Endothelial cell (in vitro differentiated cells): Measurements from ENCODE around the gene CFAP74. TPM values are rescaled to one million over a fixed set of nuclear protein-coding genes. Genes with fewer than 3 reads are reported as not detected.

Source experiments
- DNase-seq: peaks from one replicate; pipeline ENCODE4 v3.0.0; 2021; ENCODE audit warnings: low spot score
- H3K27ac Mint-ChIP-seq: one replicate; pipeline ENCODE4 v1.8.0; 2021; ENCODE audit warnings: mixed read lengths, inconsistent platforms; ENCODE audit not compliant: unreplicated experiment
- H3K27me3 Mint-ChIP-seq: one replicate; pipeline ENCODE4 v1.8.0; 2021; ENCODE audit warnings: mild to moderate bottlenecking, moderate library complexity, mixed read lengths, inconsistent platforms; ENCODE audit not compliant: unreplicated experiment
- H3K36me3 Mint-ChIP-seq: one replicate; pipeline ENCODE4 v1.8.0; 2021; ENCODE audit warnings: mild to moderate bottlenecking, low read depth, mixed read lengths, inconsistent platforms; ENCODE audit not compliant: unreplicated experiment
- H3K4me1 Mint-ChIP-seq: one replicate; pipeline ENCODE4 v1.8.0; 2021; ENCODE audit warnings: mild to moderate bottlenecking, mixed read lengths, inconsistent platforms; ENCODE audit not compliant: unreplicated experiment
- H3K4me3 Mint-ChIP-seq: one replicate; pipeline ENCODE4 v1.8.0; 2021; ENCODE audit warnings: mild to moderate bottlenecking, mixed read lengths, inconsistent platforms; ENCODE audit not compliant: unreplicated experiment
- H3K9me3 Mint-ChIP-seq: one replicate; pipeline ENCODE4 v1.8.0; 2021; ENCODE audit warnings: mixed read lengths, inconsistent platforms; ENCODE audit not compliant: unreplicated experiment
- total RNA-seq: library from RNA; stranded (reverse); fragmentation: NEBNext Ultra II Directional; extraction: Animal tissue kit (Norgen Biotek cat#: 25700); gene quantifications from one replicate; pipeline ENCODE4 v1.2.1, GENCODE V29; 2021; ENCODE audit not compliant: unreplicated experiment
- TF ChIP-seq, protein P1 (sequence below): fragments of 200-600 bp; sonication (generic); IDR thresholded peaks from one replicate; pipeline ENCODE4 v1.5.0; 2021; ENCODE audit warnings: antibody characterized with exemption; ENCODE audit not compliant: unreplicated experiment

CFAP74 gene
- total RNA-seq, 1 donor from 2014 or later, result not detected

- Mint-ChIP-seq H3K4me3 (no peak overlapping the region), H3K36me3 (no peaks in the 10 kb centered on the region), H3K9me3 (no peaks in the 10 kb centered on the region), H3K4me1 (no peaks in the 10 kb centered on the region), H3K27me3 (peaks cover 6% of the 10 kb centered on the region), H3K27ac (no peak overlapping the region)
- TF ChIP-seq, protein P1, sequence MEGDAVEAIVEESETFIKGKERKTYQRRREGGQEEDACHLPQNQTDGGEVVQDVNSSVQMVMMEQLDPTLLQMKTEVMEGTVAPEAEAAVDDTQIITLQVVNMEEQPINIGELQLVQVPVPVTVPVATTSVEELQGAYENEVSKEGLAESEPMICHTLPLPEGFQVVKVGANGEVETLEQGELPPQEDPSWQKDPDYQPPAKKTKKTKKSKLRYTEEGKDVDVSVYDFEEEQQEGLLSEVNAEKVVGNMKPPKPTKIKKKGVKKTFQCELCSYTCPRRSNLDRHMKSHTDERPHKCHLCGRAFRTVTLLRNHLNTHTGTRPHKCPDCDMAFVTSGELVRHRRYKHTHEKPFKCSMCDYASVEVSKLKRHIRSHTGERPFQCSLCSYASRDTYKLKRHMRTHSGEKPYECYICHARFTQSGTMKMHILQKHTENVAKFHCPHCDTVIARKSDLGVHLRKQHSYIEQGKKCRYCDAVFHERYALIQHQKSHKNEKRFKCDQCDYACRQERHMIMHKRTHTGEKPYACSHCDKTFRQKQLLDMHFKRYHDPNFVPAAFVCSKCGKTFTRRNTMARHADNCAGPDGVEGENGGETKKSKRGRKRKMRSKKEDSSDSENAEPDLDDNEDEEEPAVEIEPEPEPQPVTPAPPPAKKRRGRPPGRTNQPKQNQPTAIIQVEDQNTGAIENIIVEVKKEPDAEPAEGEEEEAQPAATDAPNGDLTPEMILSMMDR, result no peak
- DNase-seq, result no peak
These were observed 26.0 kb upstream of the CFAP74 start for GRCh38 chr1:2029561-2029960.

DNA sequence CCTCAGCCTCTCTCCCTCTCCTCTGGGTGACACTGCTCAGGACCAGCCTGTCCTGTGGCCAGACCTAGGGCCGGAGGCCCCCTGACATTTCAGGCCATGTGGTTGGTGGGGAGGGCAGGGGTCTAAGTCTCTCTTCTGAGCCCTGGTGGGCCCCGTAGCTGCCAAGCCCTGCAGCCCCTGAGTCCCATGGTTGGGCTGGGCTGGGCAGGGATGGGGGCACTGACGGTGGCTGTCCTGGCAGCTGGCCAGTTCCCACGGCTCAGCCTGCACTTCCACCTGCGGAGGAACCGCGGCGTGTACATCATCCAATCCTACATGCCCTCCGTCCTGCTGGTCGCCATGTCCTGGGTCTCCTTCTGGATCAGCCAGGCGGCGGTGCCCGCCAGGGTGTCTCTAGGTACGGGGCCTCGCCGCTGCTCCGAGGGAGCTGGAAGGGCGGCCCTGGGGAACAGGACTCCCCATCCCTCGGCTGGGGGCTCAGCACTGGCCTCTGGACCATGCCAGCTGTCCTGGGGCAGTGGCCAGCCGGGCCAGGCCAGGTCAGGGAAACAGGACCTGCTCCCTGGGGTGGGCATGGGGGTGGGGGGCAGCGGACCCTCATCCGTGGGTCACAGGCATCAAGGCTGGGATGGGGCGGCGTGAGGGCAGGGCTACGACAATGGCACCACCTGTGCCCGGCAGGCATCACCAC lies 25.4 kb upstream of the CFAP74 start:
- TF ChIP-seq, protein P1, result no peak
- H3K4me3 Mint-ChIP-seq, result no peak overlapping the region
- no peaks in the 10 kb centered on the region for H3K9me3 Mint-ChIP-seq
- H3K27ac Mint-ChIP-seq, result no peak overlapping the region
- H3K4me1 Mint-ChIP-seq, result no peaks in the 10 kb centered on the region
- H3K27me3 Mint-ChIP-seq, result peaks cover 6% of the 10 kb centered on the region
- no peaks in the 10 kb centered on the region for H3K36me3 Mint-ChIP-seq
- no peak for DNase-seq

- DNase-seq, result no peak
- Mint-ChIP-seq H3K4me3 (no peak overlapping the region), H3K4me1 (no peaks in the 10 kb centered on the region), H3K9me3 (no peaks in the 10 kb centered on the region), H3K36me3 (no peaks in the 10 kb centered on the region), H3K27me3 (peaks cover 6% of the 10 kb centered on the region), H3K27ac (no peak overlapping the region)
- TF ChIP-seq, protein P1, result no peak
These were observed 24.5 kb upstream of the CFAP74 start for GRCh38 chr1:2027961-2028583.

GRCh38 chr1:2025491-2025981 lies 21.9 kb upstream of the CFAP74 start:
- H3K9me3 Mint-ChIP-seq, result no peaks in the 10 kb centered on the region
- H3K4me1 Mint-ChIP-seq, result no peaks in the 10 kb centered on the region
- H3K27me3 Mint-ChIP-seq, result peaks cover 4% of the 10 kb centered on the region
- no peaks in the 10 kb centered on the region for H3K36me3 Mint-ChIP-seq
- TF ChIP-seq, protein P1, result no peak
- DNase-seq, result no peak
- no peak overlapping the region for H3K4me3 Mint-ChIP-seq
- no peak overlapping the region for H3K27ac Mint-ChIP-seq

DNA sequence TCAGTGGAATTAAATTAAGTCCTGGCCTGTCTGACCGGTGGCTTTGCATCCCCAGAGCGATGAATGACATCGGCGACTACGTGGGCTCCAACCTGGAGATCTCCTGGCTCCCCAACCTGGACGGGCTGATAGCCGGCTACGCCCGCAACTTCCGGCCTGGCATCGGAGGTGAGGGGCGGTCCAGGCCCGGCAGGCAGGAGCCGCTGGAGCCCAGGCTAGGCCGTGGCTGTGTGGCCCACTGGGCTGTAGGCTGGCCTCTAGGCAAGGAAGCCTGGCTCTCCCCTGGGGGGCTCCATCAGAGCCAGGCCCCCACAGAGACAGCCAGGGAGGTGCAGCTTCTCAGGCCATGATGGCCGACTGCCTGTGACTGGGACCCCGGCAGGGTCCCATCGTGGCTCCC lies 21.3 kb upstream of the CFAP74 start:
- H3K9me3 Mint-ChIP-seq, result no peaks in the 10 kb centered on the region
- H3K4me3 Mint-ChIP-seq, result no peak overlapping the region
- TF ChIP-seq, protein P1, result no peak
- H3K36me3 Mint-ChIP-seq, result no peaks in the 10 kb centered on the region
- H3K27ac Mint-ChIP-seq, result no peak overlapping the region
- no peak for DNase-seq
- H3K27me3 Mint-ChIP-seq, result peaks cover 8% of the 10 kb centered on the region
- no peaks in the 10 kb centered on the region for H3K4me1 Mint-ChIP-seq
